ENCODE measurements around the gene ARPC1B.

The ARPC1B gene

GRCh38 chr7:99363286-99363685 lies 11.2 kb upstream of the ARPC1B start:
- Histone ChIP-seq H3K4me1 (peaks cover 0 to 6% (median 0%) of the 10 kb centered on the region in 10 experiments; a peak in 1 of 20 replicates), H3K4me2 (no peak overlapping the region), H4K20me1 (peaks cover 0 to 88% (median 24%) of the 10 kb centered on the region in 11 experiments; a peak in 15 of 22 replicates), H3K4me3 (no peak overlapping the region), H3K9ac (no peak overlapping the region), H3K27ac (no peak overlapping the region), H3K9me3 (replicated peaks in 1 of 11) (no peaks in the 10 kb centered on the region), H3K27me3 (no peaks in the 10 kb centered on the region), H3K36me3 (peaks cover 87 to 98% (median 96%) of the 10 kb centered on the region in 11 experiments)
- TF ChIP-seq Cebpa-rat (IDR thresholded peaks at IDR 0.05): no peak

DNA sequence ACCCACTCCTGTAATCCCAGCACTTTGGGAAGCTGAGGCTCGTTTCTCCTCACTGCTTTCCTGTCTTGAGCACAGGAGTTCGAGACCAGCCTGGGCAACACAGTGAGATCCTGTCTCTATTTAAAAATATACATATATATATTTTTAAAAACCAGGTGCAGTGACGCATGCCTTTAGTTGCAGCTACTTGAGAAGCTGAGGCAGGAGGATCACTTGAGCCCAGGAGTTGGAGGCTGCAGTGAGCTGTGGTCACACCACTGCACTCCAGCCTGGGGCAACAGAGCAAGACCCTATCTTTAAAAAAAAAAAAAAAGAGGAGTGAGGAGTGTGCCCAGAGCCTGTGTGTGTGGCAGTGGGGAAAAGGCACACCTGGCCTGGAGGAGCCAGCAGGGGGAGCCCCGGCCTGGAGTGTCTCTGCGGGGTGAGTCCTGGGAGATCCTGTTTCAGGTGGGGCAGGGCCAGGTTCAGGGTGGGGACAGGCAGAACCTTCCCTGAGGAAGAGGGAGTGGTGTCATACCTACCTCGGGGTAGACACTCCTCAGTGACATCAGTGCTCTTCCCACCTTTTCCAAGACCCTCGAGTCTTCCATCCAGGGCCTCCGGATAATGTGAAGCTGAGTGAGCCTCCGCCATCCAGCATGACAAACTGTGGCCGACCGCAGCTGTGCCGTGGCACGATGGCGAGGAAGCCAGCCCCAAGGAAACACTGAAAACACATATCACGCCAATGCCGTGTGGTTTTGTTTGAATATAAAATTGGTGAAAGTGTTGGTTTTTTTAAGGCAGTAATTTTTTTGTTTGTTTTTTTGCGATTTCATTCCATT lies 9.0 kb upstream of the ARPC1B start:
- H4K20me1 ChIP-seq: peaks cover 0 to 85% (median 22%) of the 10 kb centered on the region in 11 experiments; a peak in 15 of 22 replicates
- H3K9me3 ChIP-seq (replicated peaks in 1 of 11): no peaks in the 10 kb centered on the region
- no peak overlapping the region for H3K9ac ChIP-seq
- H3K4me1 ChIP-seq: peaks cover 0 to 17% (median 3%) of the 10 kb centered on the region in 10 experiments; a peak in 7 of 20 replicates
- H3K36me3 ChIP-seq: peaks cover 66 to 94% (median 84%) of the 10 kb centered on the region in 11 experiments
- no peak overlapping the region for H3K4me2 ChIP-seq
- H3K4me3 ChIP-seq: no peak overlapping the region
- no peak for TF ChIP-seq Cebpa-rat (IDR thresholded peaks at IDR 0.05)
- H3K27me3 ChIP-seq: no peaks in the 10 kb centered on the region
- H3K27ac ChIP-seq: no peak overlapping the region

- H3K27me3 ChIP-seq: no peaks in the 10 kb centered on the region
- H3K4me2 ChIP-seq: no peak overlapping the region
- H4K20me1 ChIP-seq: peaks cover 0 to 74% (median 13%) of the 10 kb centered on the region in 11 experiments; a peak in 13 of 22 replicates
- no peak overlapping the region for H3K4me3 ChIP-seq
- H3K36me3 ChIP-seq: peaks cover 55 to 83% (median 72%) of the 10 kb centered on the region in 11 experiments
- H3K27ac ChIP-seq: no peak overlapping the region
- no peak overlapping the region for H3K9ac ChIP-seq
- no peaks in the 10 kb centered on the region for H3K9me3 ChIP-seq (replicated peaks in 1 of 11)
- H3K4me1 ChIP-seq: peaks cover 0 to 17% (median 0%) of the 10 kb centered on the region in 10 experiments; a peak in 6 of 20 replicates
- TF ChIP-seq Cebpa-rat (IDR thresholded peaks at IDR 0.05): no peak
These were observed 7.9 kb upstream of the ARPC1B start for GRCh38 chr7:99366646-99367045.

DNA sequence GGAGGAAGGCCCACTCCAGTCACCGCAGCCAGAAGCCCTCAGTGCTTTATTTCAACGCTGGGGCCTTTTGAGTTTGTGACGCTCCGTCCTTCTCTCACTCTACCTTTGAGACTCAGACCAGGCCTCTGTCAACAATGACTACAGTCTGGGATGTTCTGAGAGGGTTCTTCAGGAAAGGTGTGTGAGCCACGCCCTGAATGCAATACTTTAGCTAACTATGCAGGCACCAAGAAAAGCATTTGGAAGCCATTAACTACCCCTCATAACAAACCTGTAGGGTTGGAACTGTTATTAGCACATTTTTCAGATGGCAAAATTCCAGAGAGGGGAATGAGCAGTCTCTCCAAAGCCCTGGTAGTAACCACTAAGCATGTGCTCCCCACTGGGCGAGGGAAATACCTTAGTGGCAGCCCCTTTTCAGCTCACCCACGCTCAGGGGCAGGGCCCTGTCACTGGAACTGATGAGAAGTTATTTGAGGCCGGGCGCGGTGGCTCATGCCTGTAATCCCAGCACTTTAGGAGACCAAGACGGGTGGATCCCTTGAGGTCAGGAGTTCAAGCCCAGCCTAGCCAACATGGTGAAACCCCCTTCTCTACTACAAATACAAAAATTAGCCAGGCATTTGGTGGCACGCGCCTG lies 5.7 kb upstream of the ARPC1B start:
- no peak for TF ChIP-seq Cebpa-rat (IDR thresholded peaks at IDR 0.05)
- Histone ChIP-seq H3K9me3 (replicated peaks in 1 of 11) (no peaks in the 10 kb centered on the region), H3K4me3 (no peak overlapping the region), H3K9ac (no peak overlapping the region), H3K4me2 (0 out of 22 replicates have a peak overlapping the region, but pooled peaks of 1 of the 11 experiments have one; percentile 18), H3K27ac (no peak overlapping the region), H3K27me3 (no peaks in the 10 kb centered on the region), H3K36me3 (peaks cover 35 to 61% (median 53%) of the 10 kb centered on the region in 11 experiments), H3K4me1 (peaks cover 2 to 34% (median 4%) of the 10 kb centered on the region in 10 experiments; a peak in 16 of 20 replicates), H4K20me1 (peaks cover 0 to 55% (median 11%) of the 10 kb centered on the region in 11 experiments; a peak in 11 of 22 replicates)

- H4K20me1 ChIP-seq: peaks cover 0 to 49% (median 10%) of the 10 kb centered on the region in 11 experiments; a peak in 10 of 22 replicates
- no peak overlapping the region for H3K27ac ChIP-seq
- H3K9me3 ChIP-seq (replicated peaks in 1 of 11): no peaks in the 10 kb centered on the region
- peaks cover 25 to 51% (median 43%) of the 10 kb centered on the region in 11 experiments for H3K36me3 ChIP-seq
- H3K4me1 ChIP-seq: peaks cover 5 to 36% (median 6%) of the 10 kb centered on the region in 10 experiments; a peak in 16 of 20 replicates
- no peak overlapping the region; a peak in 1 of 22 replicates for H3K9ac ChIP-seq
- no peaks in the 10 kb centered on the region for H3K27me3 ChIP-seq
- H3K4me3 ChIP-seq: no peak overlapping the region
- peak overlapping the region in 3 of 11 experiments; percentile 18 to 31 (median 26); a peak in 4 of 22 replicates for H3K4me2 ChIP-seq
- TF ChIP-seq Cebpa-rat (IDR thresholded peaks at IDR 0.05): no peak
These were observed 4.7 kb upstream of the ARPC1B start for GRCh38 chr7:99369767-99370391.

DNA sequence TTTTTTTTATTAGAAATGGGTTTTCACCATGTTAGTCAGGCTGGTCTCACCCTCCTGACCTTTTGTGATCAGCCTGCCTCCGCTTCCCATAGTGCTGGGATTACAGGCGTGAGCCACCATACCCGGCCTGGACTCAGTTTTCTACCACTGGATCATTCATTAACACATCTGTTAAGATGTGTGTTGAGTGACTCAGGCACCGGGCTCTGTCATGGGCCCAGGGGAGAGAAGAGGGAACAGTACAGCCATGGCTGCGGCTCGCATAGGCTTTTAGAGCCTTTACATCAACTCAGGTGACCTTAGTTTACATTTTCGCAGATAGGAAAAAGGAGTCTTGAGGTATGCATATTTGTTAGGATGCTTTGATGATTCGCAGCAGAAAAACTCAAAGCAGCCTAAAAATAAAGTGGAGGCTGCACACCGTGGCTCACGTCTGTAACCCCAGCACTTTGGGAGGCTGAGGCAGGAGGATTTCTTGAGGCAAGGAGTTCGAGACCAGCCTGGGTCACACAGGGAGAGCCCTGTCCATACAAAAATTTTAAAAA lies 3.1 kb upstream of the ARPC1B start:
- Histone ChIP-seq H3K9ac (no peak overlapping the region), H3K27me3 (no peaks in the 10 kb centered on the region), H3K4me2 (no peak overlapping the region), H3K27ac (no peak overlapping the region), H3K36me3 (peaks cover 10 to 38% (median 29%) of the 10 kb centered on the region in 11 experiments), H3K4me3 (no peak overlapping the region), H4K20me1 (peaks cover 10 to 46% (median 13%) of the 10 kb centered on the region in 11 experiments; a peak in 21 of 22 replicates), H3K9me3 (replicated peaks in 1 of 11) (no peaks in the 10 kb centered on the region), H3K4me1 (peaks cover 16 to 43% (median 17%) of the 10 kb centered on the region in 10 experiments)
- no peak for TF ChIP-seq Cebpa-rat (IDR thresholded peaks at IDR 0.05)

- Histone ChIP-seq H3K27me3 (no peaks in the 10 kb centered on the region), H3K9me3 (replicated peaks in 1 of 11) (no peaks in the 10 kb centered on the region), H3K9ac (no peak overlapping the region), H3K4me3 (no peak overlapping the region), H3K36me3 (peaks cover 10 to 38% (median 29%) of the 10 kb centered on the region in 11 experiments), H4K20me1 (peaks cover 17 to 46% (median 23%) of the 10 kb centered on the region in 11 experiments; a peak in 21 of 22 replicates), H3K4me2 (peak overlapping the region in 1 of 11 experiments; percentile 81; a peak in 1 of 22 replicates), H3K27ac (no peak overlapping the region), H3K4me1 (peaks cover 16 to 53% (median 27%) of the 10 kb centered on the region in 10 experiments)
- TF ChIP-seq Cebpa-rat (IDR thresholded peaks at IDR 0.05): peak in 3 of 11 experiments; percentile 8 to 64 (median 38); a peak in 3 of 22 replicates
These were observed 2.0 kb upstream of the ARPC1B start for GRCh38 chr7:99372275-99373090.

Data from BLaER1 treated with 17β-estradiol and CSF1 and Interleukin-3, amounts not matched to agents 10 nM and 100 nM (cell line).